ENCODE data around the gene RNASE1.

Gene RNASE1

GRCh38 chr14:20799892-20800544 is 2.6 kb downstream of the RNASE1 start:
- peak in 1 of 2 experiments; percentile 65 for DNase-seq (ENCODE audit: low read depth in 1 of 2, low spot score in 1 of 2)
- in situ Hi-C loops (cut with HindIII; ENCODE audit: low pct_unique_long_range_greater_than_20kb, low sequenced_read_pairs), result no loop called here
- no peak for TF ChIP-seq JUND (IDR thresholded peaks at IDR 0.05; ENCODE audit: low read depth)

DNA sequence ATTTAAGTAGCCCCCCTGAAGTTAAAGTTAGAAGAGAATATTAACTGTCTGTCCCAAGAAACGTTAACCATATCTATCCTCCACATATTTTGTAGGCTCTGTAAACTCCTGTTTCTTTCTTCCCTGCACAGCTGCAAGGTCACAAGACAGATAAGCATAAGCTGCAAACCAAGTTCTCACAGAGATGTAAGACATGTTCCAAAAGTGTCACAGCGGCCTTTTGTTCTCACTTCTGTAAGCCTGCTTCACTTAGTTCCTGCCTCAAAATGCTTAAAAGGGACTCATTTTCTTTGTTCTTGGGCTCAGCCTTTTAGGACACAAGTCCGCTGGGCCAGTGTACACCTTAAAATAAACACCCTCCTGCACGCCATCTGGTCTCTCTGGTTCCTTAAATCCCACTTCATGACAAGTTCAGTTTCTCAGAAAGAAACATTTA is 3.2 kb downstream of the RNASE1 start:
- no peak for TF ChIP-seq JUND (IDR thresholded peaks at IDR 0.05; ENCODE audit: low read depth)
- DNase-seq (ENCODE audit: low read depth in 1 of 2, low spot score in 1 of 2), result no peak
- in situ Hi-C loops (cut with HindIII; ENCODE audit: low pct_unique_long_range_greater_than_20kb, low sequenced_read_pairs), result no loop called here

DNA sequence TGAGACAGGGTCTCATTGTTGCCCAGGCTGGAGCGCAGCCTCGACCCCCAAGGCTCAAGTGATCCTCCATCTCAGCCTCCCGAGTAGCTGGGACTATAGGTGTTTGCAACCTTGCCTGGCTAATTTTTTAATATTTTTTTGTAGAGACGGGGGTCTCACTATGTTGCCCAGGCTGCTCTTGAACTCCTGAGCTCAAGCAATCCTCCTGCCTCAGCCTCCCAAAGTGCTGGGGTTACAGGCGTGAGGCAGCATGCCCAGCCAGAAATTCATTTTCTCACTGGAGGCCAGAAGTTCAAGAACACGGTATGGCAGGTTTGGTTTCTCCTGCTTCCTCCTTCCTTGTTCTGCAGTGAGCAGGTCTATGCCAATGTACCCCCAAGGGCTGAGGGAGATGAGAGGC is 3.7 kb downstream of the RNASE1 start:
- peak in 1 of 2 experiments; percentile 36 for DNase-seq (ENCODE audit: low read depth in 1 of 2, low spot score in 1 of 2)
- in situ Hi-C loops (cut with HindIII; ENCODE audit: low pct_unique_long_range_greater_than_20kb, low sequenced_read_pairs), result no loop called here
- no peak for TF ChIP-seq JUND (IDR thresholded peaks at IDR 0.05; ENCODE audit: low read depth)

DNA sequence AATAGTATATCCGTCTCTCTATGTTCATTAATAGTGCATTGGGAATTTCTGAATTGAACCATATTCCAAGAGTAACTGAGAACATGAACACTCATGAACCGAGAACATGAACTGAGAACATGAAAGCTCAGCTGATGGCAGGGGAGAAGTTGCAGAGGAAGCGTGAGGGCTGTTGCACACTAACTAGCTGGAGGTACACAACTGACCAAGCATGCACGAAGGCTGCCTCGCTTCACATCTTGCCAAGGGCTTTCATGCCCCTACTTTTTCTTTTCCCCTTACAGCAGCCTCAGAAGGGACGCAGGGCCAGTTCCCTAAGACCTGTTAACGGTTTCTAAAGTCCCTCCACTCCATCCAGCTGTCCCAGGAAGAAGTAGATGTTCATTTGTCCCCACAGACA is 4.3 kb downstream of the RNASE1 start:
- no peak for DNase-seq (ENCODE audit: low read depth in 1 of 2, low spot score in 1 of 2)
- in situ Hi-C loops (cut with HindIII; ENCODE audit: low pct_unique_long_range_greater_than_20kb, low sequenced_read_pairs), result no loop called here
- no peak for TF ChIP-seq JUND (IDR thresholded peaks at IDR 0.05; ENCODE audit: low read depth)

DNA sequence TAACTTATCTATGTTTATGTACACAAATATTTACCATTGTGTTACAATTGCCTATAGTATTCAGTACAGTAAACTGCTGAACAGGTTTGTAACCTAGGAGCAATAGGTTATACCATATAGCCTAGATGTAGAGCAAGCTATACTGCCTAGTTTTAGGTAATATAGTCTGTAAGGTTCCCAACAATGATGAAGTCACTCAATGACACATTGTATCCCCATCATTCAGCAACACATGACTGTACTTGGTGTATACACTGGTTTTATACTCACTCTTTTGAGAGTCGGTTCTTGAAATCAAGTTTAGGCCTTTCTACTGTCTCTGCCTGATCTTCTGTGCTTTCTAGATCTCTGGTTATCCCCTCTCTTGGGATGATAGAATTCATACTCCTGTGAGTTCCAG is 5.5 kb downstream of the RNASE1 start:
- TF ChIP-seq JUND (IDR thresholded peaks at IDR 0.05; ENCODE audit: low read depth), result no peak
- DNase-seq (ENCODE audit: low read depth in 1 of 2, low spot score in 1 of 2), result no peak
- in situ Hi-C loops (cut with HindIII; ENCODE audit: low pct_unique_long_range_greater_than_20kb, low sequenced_read_pairs), result no loop called here

DNA sequence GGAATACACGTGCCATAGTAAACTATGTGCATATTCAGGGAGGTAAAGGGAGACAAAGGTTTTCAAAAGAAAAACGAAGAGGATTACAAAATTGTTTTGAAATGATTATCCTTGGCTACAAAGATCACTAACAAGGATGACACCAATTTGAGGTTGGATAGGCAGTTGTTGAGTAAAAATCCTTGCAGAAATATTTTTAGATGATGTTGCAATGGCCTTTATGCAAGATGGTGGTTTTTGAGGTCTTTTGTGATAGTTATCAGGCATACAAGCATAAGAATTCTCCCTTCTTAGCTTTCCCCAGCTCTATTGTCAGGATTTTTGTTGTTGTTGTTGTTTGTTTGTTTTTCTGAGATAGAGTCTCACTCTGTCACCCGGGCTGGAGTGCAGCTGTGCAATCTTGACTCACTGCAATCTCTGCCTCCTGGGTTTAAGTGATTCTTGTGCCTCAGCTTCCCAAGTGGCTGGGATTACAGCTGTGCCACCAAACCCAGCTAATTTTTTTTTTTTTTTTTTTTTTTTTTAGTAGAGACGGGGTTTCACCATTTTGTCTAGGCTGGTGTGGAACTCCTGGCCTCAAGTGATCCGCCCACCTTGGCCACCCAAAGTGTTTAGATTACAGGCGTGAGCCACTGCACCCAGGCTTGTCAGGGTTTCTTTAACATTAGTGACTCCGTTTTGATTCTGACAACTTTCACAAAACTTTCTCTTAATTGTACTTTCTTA is 7.8 kb downstream of the RNASE1 start:
- in situ Hi-C loops (cut with HindIII; ENCODE audit: low pct_unique_long_range_greater_than_20kb, low sequenced_read_pairs), result no loop called here
- TF ChIP-seq JUND (IDR thresholded peaks at IDR 0.05; ENCODE audit: low read depth), result no peak
- no peak for DNase-seq (ENCODE audit: low read depth in 1 of 2, low spot score in 1 of 2)

DNA sequence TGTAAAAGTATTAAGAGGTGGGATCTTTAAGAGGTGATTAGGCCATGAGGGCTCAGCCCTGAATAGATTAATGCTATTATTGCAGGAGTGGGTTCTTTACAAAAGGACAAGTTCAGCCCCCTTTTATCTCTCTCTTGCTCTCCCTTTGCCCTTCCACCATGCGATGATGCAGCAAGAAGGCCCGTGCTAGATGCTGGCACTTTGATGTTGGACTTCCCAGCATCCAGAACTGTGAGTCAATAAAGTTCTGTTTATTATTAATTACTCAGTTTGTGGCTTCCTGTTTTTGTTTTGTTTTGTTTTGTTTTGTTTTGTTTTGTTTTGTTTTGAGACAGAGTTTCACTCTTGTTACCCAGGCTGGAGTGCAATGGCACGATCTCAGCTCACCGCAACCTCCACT is 10.1 kb downstream of the RNASE1 start:
- no peak for TF ChIP-seq JUND (IDR thresholded peaks at IDR 0.05; ENCODE audit: low read depth)
- DNase-seq (ENCODE audit: low read depth in 1 of 2, low spot score in 1 of 2), result no peak
- in situ Hi-C loops (cut with HindIII; ENCODE audit: low pct_unique_long_range_greater_than_20kb, low sequenced_read_pairs), result no loop called here

DNA sequence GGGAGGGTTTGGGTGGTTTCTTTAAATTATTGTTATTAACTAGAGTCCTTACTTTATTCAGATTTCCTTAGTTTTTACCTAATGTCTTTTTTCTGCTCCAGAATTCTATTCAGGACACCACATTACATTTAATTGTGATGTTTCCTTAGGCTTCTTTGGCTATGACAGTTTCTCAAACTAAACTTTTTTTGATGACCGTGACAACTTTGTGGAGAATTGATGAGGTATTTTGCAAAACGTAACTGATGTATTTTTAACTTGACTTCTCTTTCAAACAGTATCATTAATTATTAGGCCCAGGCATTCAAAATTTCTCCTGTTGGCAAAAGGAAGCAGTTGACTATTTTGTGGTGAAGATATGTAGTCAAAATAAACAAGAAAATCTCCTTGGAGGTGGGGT is 11.0 kb downstream of the RNASE1 start:
- in situ Hi-C loops (cut with HindIII; ENCODE audit: low pct_unique_long_range_greater_than_20kb, low sequenced_read_pairs), result no loop called here
- DNase-seq (ENCODE audit: low read depth in 1 of 2, low spot score in 1 of 2), result no peak
- no peak for TF ChIP-seq JUND (IDR thresholded peaks at IDR 0.05; ENCODE audit: low read depth)

DNA sequence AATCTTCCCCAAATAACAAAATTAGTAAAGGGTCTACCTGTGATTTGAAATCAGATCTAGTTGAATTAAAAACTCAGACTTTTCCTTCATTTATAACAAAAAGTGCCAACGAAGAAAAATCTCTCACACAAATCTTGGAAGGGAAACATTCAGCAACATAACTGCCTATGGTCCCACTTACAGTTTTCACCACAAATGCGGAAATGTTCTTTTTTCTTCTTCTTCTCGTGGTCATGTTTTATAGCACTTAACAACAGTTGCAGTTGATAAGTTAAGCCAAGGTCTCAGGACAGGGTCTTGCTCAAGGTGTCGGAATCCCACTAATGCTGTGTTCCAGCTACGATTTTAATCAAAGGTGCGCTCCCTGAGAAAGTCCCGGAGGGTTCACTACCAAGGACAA is 11.5 kb downstream of the RNASE1 start:
- no peak for DNase-seq (ENCODE audit: low read depth in 1 of 2, low spot score in 1 of 2)
- in situ Hi-C loops (cut with HindIII; ENCODE audit: low pct_unique_long_range_greater_than_20kb, low sequenced_read_pairs), result no loop called here

DNA sequence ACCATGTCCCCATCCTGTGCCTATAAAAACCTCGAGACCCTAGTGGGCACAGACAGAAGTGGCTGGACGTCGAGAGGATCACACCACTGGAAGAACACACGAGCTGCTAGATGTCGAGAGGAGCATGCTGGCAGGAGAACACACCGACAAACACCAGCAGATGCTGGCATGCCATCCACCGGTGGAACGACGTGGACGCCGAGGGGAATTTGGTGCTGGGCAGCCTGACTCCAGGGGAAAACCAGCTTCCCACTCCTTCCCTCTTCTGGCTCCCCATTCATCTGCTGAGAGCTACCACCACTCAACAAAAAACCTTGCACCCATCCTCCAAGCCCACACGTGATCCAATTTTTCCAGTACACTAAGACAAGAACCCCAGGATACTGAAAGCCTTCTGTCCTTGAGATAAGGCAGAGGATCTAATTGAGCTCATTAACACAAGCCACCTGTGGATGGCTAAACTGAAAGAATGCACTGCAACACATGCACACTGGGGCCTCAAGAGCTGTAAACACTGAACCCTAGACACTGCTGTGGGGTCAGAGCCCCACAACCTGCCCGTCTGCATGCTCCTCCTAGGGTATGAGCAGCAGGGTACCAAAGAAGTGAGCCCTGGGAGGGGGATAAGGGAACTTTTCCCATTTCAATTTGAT is 12.1 kb downstream of the RNASE1 start:
- no peak for TF ChIP-seq JUND (IDR thresholded peaks at IDR 0.05; ENCODE audit: low read depth)
- no peak for DNase-seq (ENCODE audit: low read depth in 1 of 2, low spot score in 1 of 2)
- in situ Hi-C loops (cut with HindIII; ENCODE audit: low pct_unique_long_range_greater_than_20kb, low sequenced_read_pairs), result no loop called here

More for the DNA sequence above, 11.5 kb downstream of the RNASE1 start:
- no peak for TF ChIP-seq JUND (IDR thresholded peaks at IDR 0.05; ENCODE audit: low read depth)

GRCh38 chr14:20789230-20789813 is 13.3 kb downstream of the RNASE1 start:
- no peak for DNase-seq (ENCODE audit: low read depth in 1 of 2, low spot score in 1 of 2)
- in situ Hi-C loops (cut with HindIII; ENCODE audit: low pct_unique_long_range_greater_than_20kb, low sequenced_read_pairs), result no loop called here
- TF ChIP-seq JUND (IDR thresholded peaks at IDR 0.05; ENCODE audit: low read depth), result no peak

GRCh38 chr14:20787025-20787424 is 15.6 kb downstream of the RNASE1 start:
- in situ Hi-C loops (cut with HindIII; ENCODE audit: low pct_unique_long_range_greater_than_20kb, low sequenced_read_pairs), result no loop called here
- TF ChIP-seq JUND (IDR thresholded peaks at IDR 0.05; ENCODE audit: low read depth), result no peak
- no peak for DNase-seq (ENCODE audit: low read depth in 1 of 2, low spot score in 1 of 2)

All from T47D (cell line).